HUES6 (cell line): ENCODE measurements around the gene TCTN1.
"Not testable (repeated sequence)": the region's sequence is repeated elsewhere in the genome, so short reads cannot be mapped to it uniquely, and the experiment has no call there.

Source experiments
- H3K27ac ChIP-seq: 2 replicates; pipeline ENCODE4 v1.7.0; 2013; ENCODE audit warnings: low read depth, mild to moderate bottlenecking, low read length, inconsistent platforms
- H3K27me3 ChIP-seq: 2 replicates; pipeline ENCODE4 v1.6.1; 2013; ENCODE audit warnings: low read length; ENCODE audit not compliant: control insufficient read depth, insufficient read depth
- H3K36me3 ChIP-seq: 2 replicates; pipeline ENCODE4 v1.6.1; 2013; ENCODE audit warnings: low read length; ENCODE audit not compliant: control insufficient read depth, insufficient read depth
- H3K4me1 ChIP-seq: 2 replicates; pipeline ENCODE4 v1.6.1; 2013; ENCODE audit warnings: low read length; ENCODE audit not compliant: control insufficient read depth, insufficient read depth
- H3K4me3 ChIP-seq: 2 replicates; pipeline ENCODE4 v1.5.1; 2013; ENCODE audit warnings: low read depth, low read length
- H3K9ac ChIP-seq: one replicate; pipeline ENCODE4 v1.6.1; 2013; ENCODE audit warnings: mild to moderate bottlenecking, low read length
- H3K9me3 ChIP-seq: 2 replicates; pipeline ENCODE4 v1.6.1; 2013; ENCODE audit warnings: low read depth, low read length; ENCODE audit not compliant: control insufficient read depth, insufficient read depth

Gene TCTN1

GRCh38 chr12:110613771-110614684 is at the start of gene TCTN1:
Gene TCTN1, plus strand, starts transcription at chr12:110614129. Its CDS starts 54 bp downstream, at chr12:110614183.
- Histone ChIP-seq H3K27ac (no peak within 1 kb of the TSS), H3K36me3 (no peaks in the 10 kb centered on the region), H3K9ac (peak within 1 kb of the TSS; percentile 66)

GRCh38 chr12:110564471-110564991 is 49.4 kb upstream of the TCTN1 start:
- no peak overlapping the region for H3K27ac ChIP-seq
- H3K4me3 ChIP-seq: no peak overlapping the region
- no peaks in the 10 kb centered on the region for H3K4me1 ChIP-seq
- peaks cover 10% of the 10 kb centered on the region for H3K9me3 ChIP-seq
- H3K27me3 ChIP-seq: no peaks in the 10 kb centered on the region
- no peaks in the 10 kb centered on the region for H3K36me3 ChIP-seq
- H3K9ac ChIP-seq: no peak overlapping the region

More at GRCh38 chr12:110613771-110614684, at the start of gene TCTN1:
- no peaks in the 10 kb centered on the region for H3K27me3 ChIP-seq
- peak within 1 kb of the TSS; percentile 85 for H3K4me3 ChIP-seq
- peaks cover 6% of the 10 kb centered on the region; the same call in 1 of the 2 replicates for H3K4me1 ChIP-seq
- no peaks in the 10 kb centered on the region for H3K9me3 ChIP-seq

- Histone ChIP-seq H3K4me3 (no peak overlapping the region), H3K27ac (no peak overlapping the region), H3K27me3 (no peaks in the 10 kb centered on the region), H3K4me1 (no peaks in the 10 kb centered on the region), H3K9ac (no peak overlapping the region), H3K36me3 (no peaks in the 10 kb centered on the region), H3K9me3 (peaks cover 14% of the 10 kb centered on the region)
Observed at GRCh38 chr12:110565894-110566871, 47.7 kb upstream of the TCTN1 start.

- Histone ChIP-seq H3K9me3 (peaks cover 22% of the 10 kb centered on the region), H3K27ac (no peak overlapping the region), H3K4me3 (no peak overlapping the region), H3K4me1 (no peaks in the 10 kb centered on the region), H3K9ac (no peak overlapping the region), H3K36me3 (no peaks in the 10 kb centered on the region), H3K27me3 (no peaks in the 10 kb centered on the region)
Observed at GRCh38 chr12:110566993-110567392, 46.9 kb upstream of the TCTN1 start.

- no peak overlapping the region for H3K27ac ChIP-seq
- H3K27me3 ChIP-seq: no peaks in the 10 kb centered on the region
- no peaks in the 10 kb centered on the region for H3K4me1 ChIP-seq
- no peak overlapping the region for H3K9ac ChIP-seq
- H3K9me3 ChIP-seq: peaks cover 31% of the 10 kb centered on the region
- H3K4me3 ChIP-seq: no peak overlapping the region
- H3K36me3 ChIP-seq: peaks cover 2% of the 10 kb centered on the region; the same call in 1 of the 2 replicates
Observed at GRCh38 chr12:110568752-110569151, 45.2 kb upstream of the TCTN1 start.

GRCh38 chr12:110569838-110570237 is 44.1 kb upstream of the TCTN1 start:
- not testable (repeated sequence) for H3K27ac ChIP-seq, H3K36me3 ChIP-seq, H3K4me1 ChIP-seq, H3K27me3 ChIP-seq, H3K4me3 ChIP-seq, H3K9ac ChIP-seq
- peaks cover 31% of the 10 kb centered on the region for H3K9me3 ChIP-seq

- H3K36me3 ChIP-seq, H3K27ac ChIP-seq, H3K9ac ChIP-seq, H3K4me1 ChIP-seq, H3K27me3 ChIP-seq, H3K4me3 ChIP-seq: not testable (repeated sequence)
- H3K9me3 ChIP-seq: peaks cover 31% of the 10 kb centered on the region
Observed at GRCh38 chr12:110570798-110571197, 43.1 kb upstream of the TCTN1 start.

- peaks cover 2% of the 10 kb centered on the region; the same call in 1 of the 2 replicates for H3K36me3 ChIP-seq
- no peak overlapping the region for H3K4me3 ChIP-seq
- H3K4me1 ChIP-seq: peaks cover 9% of the 10 kb centered on the region; the same call in 1 of the 2 replicates
- H3K9ac ChIP-seq: no peak overlapping the region
- H3K27me3 ChIP-seq: no peaks in the 10 kb centered on the region
- H3K9me3 ChIP-seq: peaks cover 24% of the 10 kb centered on the region
- H3K27ac ChIP-seq: no peak overlapping the region
Observed at GRCh38 chr12:110574044-110574443, 39.9 kb upstream of the TCTN1 start.

- Histone ChIP-seq H3K4me1 (peaks cover 14% of the 10 kb centered on the region; the same call in 1 of the 2 replicates), H3K9me3 (peaks cover 18% of the 10 kb centered on the region)
- not testable (repeated sequence) for H3K27ac ChIP-seq, H3K9ac ChIP-seq, H3K27me3 ChIP-seq, H3K36me3 ChIP-seq, H3K4me3 ChIP-seq
Observed at GRCh38 chr12:110574717-110575230, 39.2 kb upstream of the TCTN1 start.

- no peak overlapping the region for H3K9ac ChIP-seq
- H3K27ac ChIP-seq: no peak overlapping the region
- peaks cover 14% of the 10 kb centered on the region; the same call in 1 of the 2 replicates for H3K4me1 ChIP-seq
Observed at GRCh38 chr12:110575326-110575725, 38.6 kb upstream of the TCTN1 start.

More at GRCh38 chr12:110575326-110575725, 38.6 kb upstream of the TCTN1 start:
- H3K4me3 ChIP-seq: no peak overlapping the region
- H3K27me3 ChIP-seq: no peaks in the 10 kb centered on the region
- H3K36me3 ChIP-seq: peaks cover 2% of the 10 kb centered on the region; the same call in 1 of the 2 replicates
- H3K9me3 ChIP-seq: peaks cover 17% of the 10 kb centered on the region
